ENCODE results near the gene COL28A1.
A peak's percentile ranks its signal among the peaks of the same experiment; 100 is the strongest.

Gene COL28A1

GRCh38 chr7:7344583-7344982 is 191.1 kb downstream of the COL28A1 start:
- H3K27me3 Mint-ChIP-seq = peaks cover 25% of the 10 kb centered on the region
- no peak overlapping the region for H3K27ac Mint-ChIP-seq
- H3K9me3 Mint-ChIP-seq = no peaks in the 10 kb centered on the region
- H3K4me3 Mint-ChIP-seq = no peak overlapping the region
- ATAC-seq = no peak
- no peaks in the 10 kb centered on the region for H3K4me1 Mint-ChIP-seq
- no peaks in the 10 kb centered on the region for H3K36me3 Mint-ChIP-seq

GRCh38 chr7:7335909-7336308 is 199.8 kb downstream of the COL28A1 start:
- Mint-ChIP-seq H3K36me3 (no peaks in the 10 kb centered on the region), H3K4me3 (no peak overlapping the region), H3K9me3 (no peaks in the 10 kb centered on the region), H3K27me3 (peaks cover 13% of the 10 kb centered on the region), H3K4me1 (no peaks in the 10 kb centered on the region), H3K27ac (no peak overlapping the region)
- no peak for ATAC-seq

GRCh38 chr7:7335215-7335614 is 200.5 kb downstream of the COL28A1 start:
- H3K9me3 Mint-ChIP-seq = no peaks in the 10 kb centered on the region
- H3K4me1 Mint-ChIP-seq = peaks cover 4% of the 10 kb centered on the region
- H3K27me3 Mint-ChIP-seq = peaks cover 14% of the 10 kb centered on the region
- ATAC-seq = no peak
- no peak overlapping the region for H3K27ac Mint-ChIP-seq
- no peak overlapping the region for H3K4me3 Mint-ChIP-seq
- no peaks in the 10 kb centered on the region for H3K36me3 Mint-ChIP-seq

GRCh38 chr7:7333610-7334009 is 202.1 kb downstream of the COL28A1 start:
- no peak for ATAC-seq
- no peaks in the 10 kb centered on the region for H3K36me3 Mint-ChIP-seq
- H3K9me3 Mint-ChIP-seq = no peaks in the 10 kb centered on the region
- peaks cover 14% of the 10 kb centered on the region for H3K27me3 Mint-ChIP-seq
- H3K27ac Mint-ChIP-seq = no peak overlapping the region
- no peak overlapping the region for H3K4me3 Mint-ChIP-seq
- H3K4me1 Mint-ChIP-seq = peaks cover 9% of the 10 kb centered on the region

GRCh38 chr7:7331523-7331922 is 204.2 kb downstream of the COL28A1 start:
- Mint-ChIP-seq H3K36me3 (no peaks in the 10 kb centered on the region), H3K27me3 (peaks cover 14% of the 10 kb centered on the region), H3K9me3 (no peaks in the 10 kb centered on the region), H3K4me1 (peaks cover 9% of the 10 kb centered on the region), H3K27ac (no peak overlapping the region), H3K4me3 (no peak overlapping the region)
- no peak for ATAC-seq

GRCh38 chr7:7330997-7331396 is 204.7 kb downstream of the COL28A1 start:
- peaks cover 14% of the 10 kb centered on the region for H3K27me3 Mint-ChIP-seq
- H3K9me3 Mint-ChIP-seq = no peaks in the 10 kb centered on the region
- ATAC-seq = no peak
- no peaks in the 10 kb centered on the region for H3K36me3 Mint-ChIP-seq
- no peak overlapping the region for H3K4me3 Mint-ChIP-seq
- no peak overlapping the region for H3K27ac Mint-ChIP-seq
- H3K4me1 Mint-ChIP-seq = peaks cover 9% of the 10 kb centered on the region

- no peak overlapping the region for H3K4me3 Mint-ChIP-seq
- H3K27ac Mint-ChIP-seq = no peak overlapping the region
- H3K36me3 Mint-ChIP-seq = no peaks in the 10 kb centered on the region
- H3K9me3 Mint-ChIP-seq = no peaks in the 10 kb centered on the region
- peaks cover 14% of the 10 kb centered on the region for H3K4me1 Mint-ChIP-seq
- ATAC-seq = no peak
- H3K27me3 Mint-ChIP-seq = peaks cover 14% of the 10 kb centered on the region
Measured at GRCh38 chr7:7329326-7329725, 206.3 kb downstream of the COL28A1 start.

- no peak overlapping the region for H3K27ac Mint-ChIP-seq
- no peaks in the 10 kb centered on the region for H3K9me3 Mint-ChIP-seq
- H3K4me3 Mint-ChIP-seq = no peak overlapping the region
- H3K27me3 Mint-ChIP-seq = peaks cover 14% of the 10 kb centered on the region
- no peaks in the 10 kb centered on the region for H3K36me3 Mint-ChIP-seq
- H3K4me1 Mint-ChIP-seq = peaks cover 33% of the 10 kb centered on the region
- ATAC-seq = no peak
Measured at GRCh38 chr7:7327423-7327822, 208.2 kb downstream of the COL28A1 start.

GRCh38 chr7:7324698-7325097 is 211.0 kb downstream of the COL28A1 start:
- no peak for ATAC-seq
- Mint-ChIP-seq H3K36me3 (no peaks in the 10 kb centered on the region), H3K27ac (no peak overlapping the region), H3K4me3 (no peak overlapping the region), H3K4me1 (peaks cover 37% of the 10 kb centered on the region), H3K9me3 (no peaks in the 10 kb centered on the region), H3K27me3 (no peaks in the 10 kb centered on the region)

- ATAC-seq = no peak
- H3K4me1 Mint-ChIP-seq = peaks cover 37% of the 10 kb centered on the region
- no peaks in the 10 kb centered on the region for H3K36me3 Mint-ChIP-seq
- H3K9me3 Mint-ChIP-seq = no peaks in the 10 kb centered on the region
- no peaks in the 10 kb centered on the region for H3K27me3 Mint-ChIP-seq
- H3K27ac Mint-ChIP-seq = peak overlapping the region; percentile 9
- H3K4me3 Mint-ChIP-seq = no peak overlapping the region
Measured at GRCh38 chr7:7323921-7324320, 211.8 kb downstream of the COL28A1 start.

- Mint-ChIP-seq H3K27me3 (no peaks in the 10 kb centered on the region), H3K9me3 (no peaks in the 10 kb centered on the region), H3K4me1 (peaks cover 37% of the 10 kb centered on the region), H3K27ac (peak overlapping the region; percentile 9), H3K4me3 (no peak overlapping the region), H3K36me3 (no peaks in the 10 kb centered on the region)
- peak; percentile 60 for ATAC-seq
Measured at GRCh38 chr7:7323352-7323751, 212.3 kb downstream of the COL28A1 start.

- ATAC-seq = peak; percentile 96
- no peaks in the 10 kb centered on the region for H3K27me3 Mint-ChIP-seq
- no peak overlapping the region for H3K4me3 Mint-ChIP-seq
- no peaks in the 10 kb centered on the region for H3K36me3 Mint-ChIP-seq
- peak overlapping the region; percentile 9 for H3K27ac Mint-ChIP-seq
- H3K4me1 Mint-ChIP-seq = peaks cover 37% of the 10 kb centered on the region
- H3K9me3 Mint-ChIP-seq = no peaks in the 10 kb centered on the region
Measured at GRCh38 chr7:7321681-7322080, 214.0 kb downstream of the COL28A1 start.

- Mint-ChIP-seq H3K4me1 (peaks cover 26% of the 10 kb centered on the region), H3K4me3 (no peak overlapping the region), H3K27ac (no peak overlapping the region), H3K36me3 (no peaks in the 10 kb centered on the region), H3K27me3 (no peaks in the 10 kb centered on the region), H3K9me3 (no peaks in the 10 kb centered on the region)
- ATAC-seq = no peak
Measured at GRCh38 chr7:7318601-7319000, 217.1 kb downstream of the COL28A1 start.

GRCh38 chr7:7317850-7318249 is 217.8 kb downstream of the COL28A1 start:
- Mint-ChIP-seq H3K36me3 (no peaks in the 10 kb centered on the region), H3K4me1 (peaks cover 18% of the 10 kb centered on the region), H3K4me3 (no peak overlapping the region), H3K9me3 (no peaks in the 10 kb centered on the region), H3K27ac (no peak overlapping the region), H3K27me3 (no peaks in the 10 kb centered on the region)
- no peak for ATAC-seq

GRCh38 chr7:7315851-7316250 is 219.8 kb downstream of the COL28A1 start:
- Mint-ChIP-seq H3K36me3 (no peaks in the 10 kb centered on the region), H3K4me3 (no peak overlapping the region), H3K27me3 (no peaks in the 10 kb centered on the region), H3K27ac (no peak overlapping the region), H3K4me1 (no peaks in the 10 kb centered on the region), H3K9me3 (no peaks in the 10 kb centered on the region)
- ATAC-seq = no peak

- H3K9me3 Mint-ChIP-seq = no peaks in the 10 kb centered on the region
- H3K36me3 Mint-ChIP-seq = no peaks in the 10 kb centered on the region
- no peak overlapping the region for H3K4me3 Mint-ChIP-seq
- no peaks in the 10 kb centered on the region for H3K4me1 Mint-ChIP-seq
- ATAC-seq = no peak
- H3K27ac Mint-ChIP-seq = no peak overlapping the region
- no peaks in the 10 kb centered on the region for H3K27me3 Mint-ChIP-seq
Measured at GRCh38 chr7:7312323-7312722, 223.3 kb downstream of the COL28A1 start.

GRCh38 chr7:7311001-7311400 is 224.7 kb downstream of the COL28A1 start:
- no peak for ATAC-seq
- no peaks in the 10 kb centered on the region for H3K36me3 Mint-ChIP-seq
- H3K27me3 Mint-ChIP-seq = no peaks in the 10 kb centered on the region
- H3K4me1 Mint-ChIP-seq = no peaks in the 10 kb centered on the region
- no peak overlapping the region for H3K27ac Mint-ChIP-seq
- no peak overlapping the region for H3K4me3 Mint-ChIP-seq
- H3K9me3 Mint-ChIP-seq = no peaks in the 10 kb centered on the region
